Measurements from ENCODE around the gene PDLIM1. TPM values are rescaled to one million over a fixed set of nuclear protein-coding genes. Genes with fewer than 3 reads are reported as not detected.
A peak's percentile ranks its signal among the peaks of the same experiment; 100 is the strongest.

PDLIM1 gene
- total and polyA plus RNA-seq, 2 of the 8 experiments (the other 6 are each of a cell fraction or from before 2014, with no cell fraction given), result 169 to 245 TPM

GRCh38 chr10:95229724-95230627 lies 60.8 kb downstream of the PDLIM1 start (continued):
- TF ChIP-seq MAFK (IDR thresholded peaks at IDR 0.05; ENCODE audit: low read depth, low read length) (peak; percentile 50), HDAC2 (IDR thresholded peaks at IDR 0.05; ENCODE audit: borderline replicate concordance in 1 of 2, low read depth in 2 of 2, low read length in 2 of 2) (peak; percentile 53 to 98; a peak in 3 of 4 replicates), SP2 (IDR thresholded peaks at IDR 0.05; ENCODE audit: low read length) (no peak), POU5F1 (IDR thresholded peaks at IDR 0.05; ENCODE audit: low read depth, low read length) (0 out of 2 replicates have a peak, but pooled peaks have one; percentile 40), YY1 (IDR thresholded peaks at IDR 0.05; ENCODE audit: low read depth, low read length) (peak; percentile 31; the same call in 1 of the 2 replicates), SRF (IDR thresholded peaks at IDR 0.05; ENCODE audit: low read depth, low read length) (no peak), CTCF (IDR thresholded peaks at IDR 0.05; ENCODE audit: control extremely low read depth in 1 of 3, insufficient read depth in 1 of 3, low read depth in 1 of 3, low read length in 3 of 3) (no peak), BACH1 (IDR thresholded peaks at IDR 0.05; ENCODE audit: low read length) (peak; percentile 37), SAP30 (IDR thresholded peaks at IDR 0.05; ENCODE audit: insufficient read depth, insufficient replicate concordance, low read length) (no peak), BCL11A (IDR thresholded peaks at IDR 0.05; ENCODE audit: low read depth in 2 of 2, low read length in 2 of 2) (no peak), TAF1 (IDR thresholded peaks at IDR 0.05; ENCODE audit: low read depth, low read length) (no peak; the same call in 1 of the 2 replicates), FOSL1 (IDR thresholded peaks at IDR 0.05; ENCODE audit: insufficient read depth, low read depth, low read length) (no peak), EZH2 (IDR thresholded peaks at IDR 0.05; ENCODE audit: low read depth, low read length, severe bottlenecking) (no peak)

Measured in H1 (cell line).